Measurements from ENCODE around the gene RNF213. TPM values are rescaled to one million over a fixed set of nuclear protein-coding genes. Genes with fewer than 3 reads are reported as not detected.

Gene RNF213
- total and polyA plus RNA-seq, 10 donors = 36.7 to 481 (median 337) TPM

DNA sequence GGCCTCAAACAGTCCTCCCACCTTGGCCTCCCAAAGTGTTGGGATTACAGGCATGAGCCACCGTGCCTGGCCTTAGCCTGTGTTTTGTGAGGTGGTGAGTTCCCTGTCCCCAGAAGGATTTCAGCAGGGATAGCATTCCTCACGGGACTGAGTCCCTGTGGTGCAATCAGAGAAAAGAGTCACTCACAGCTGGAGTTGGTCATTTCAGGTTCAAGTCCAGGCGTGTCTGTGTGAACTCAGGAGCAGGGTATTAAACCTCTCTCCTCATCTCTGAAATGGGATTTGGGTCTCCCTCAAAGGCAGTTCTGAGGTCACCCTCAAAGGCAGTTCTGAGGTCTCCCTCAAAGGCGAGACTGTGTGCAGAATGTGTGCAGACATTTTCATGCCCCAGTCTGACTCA is 187.1 kb downstream of the RNF213 start:
- no peaks in the 10 kb centered on the region for H3K9me3 ChIP-seq
- H3K36me3 ChIP-seq = no peaks in the 10 kb centered on the region
- no peak overlapping the region for H3K27ac ChIP-seq
- TF ChIP-seq, protein P1, sequence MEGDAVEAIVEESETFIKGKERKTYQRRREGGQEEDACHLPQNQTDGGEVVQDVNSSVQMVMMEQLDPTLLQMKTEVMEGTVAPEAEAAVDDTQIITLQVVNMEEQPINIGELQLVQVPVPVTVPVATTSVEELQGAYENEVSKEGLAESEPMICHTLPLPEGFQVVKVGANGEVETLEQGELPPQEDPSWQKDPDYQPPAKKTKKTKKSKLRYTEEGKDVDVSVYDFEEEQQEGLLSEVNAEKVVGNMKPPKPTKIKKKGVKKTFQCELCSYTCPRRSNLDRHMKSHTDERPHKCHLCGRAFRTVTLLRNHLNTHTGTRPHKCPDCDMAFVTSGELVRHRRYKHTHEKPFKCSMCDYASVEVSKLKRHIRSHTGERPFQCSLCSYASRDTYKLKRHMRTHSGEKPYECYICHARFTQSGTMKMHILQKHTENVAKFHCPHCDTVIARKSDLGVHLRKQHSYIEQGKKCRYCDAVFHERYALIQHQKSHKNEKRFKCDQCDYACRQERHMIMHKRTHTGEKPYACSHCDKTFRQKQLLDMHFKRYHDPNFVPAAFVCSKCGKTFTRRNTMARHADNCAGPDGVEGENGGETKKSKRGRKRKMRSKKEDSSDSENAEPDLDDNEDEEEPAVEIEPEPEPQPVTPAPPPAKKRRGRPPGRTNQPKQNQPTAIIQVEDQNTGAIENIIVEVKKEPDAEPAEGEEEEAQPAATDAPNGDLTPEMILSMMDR (IDR thresholded peaks at IDR 0.05 in 8 of 11, conservative IDR thresholded peaks at IDR 0.05 in 3 of 11) = no peak
- no peak for TF ChIP-seq POLR2A (IDR thresholded peaks at IDR 0.05)
- TF ChIP-seq POLR2AphosphoS5 (IDR thresholded peaks at IDR 0.05) = no peak
- H3K27me3 ChIP-seq (replicated peaks in 1 of 7) = peaks cover 0 to 18% (median 0%) of the 10 kb centered on the region in 7 donors
- no peak for DNase-seq
- intact Hi-C loops (cut with DNase I; ENCODE audit: low total_unique reads) = no loop called here
- H3K4me3 ChIP-seq = no peak overlapping the region
- 79 to 90% (median 88%) methylated on average over 4 of the region's 4 CpGs for WGBS, 5 donors
- peaks cover 0 to 7% (median 0%) of the 10 kb centered on the region in 6 donors for H3K4me1 ChIP-seq

Small RNAs within 50 kb of the gene (microRNA-seq; reads per million reads assigned to microRNA genes)
- gene MIR4730 = 0 to 0.35 (median 0.28) reads per million in 3 donors

Small RNAs within 50 kb of the gene (small RNA-seq; reads per million reads assigned to genes)
- gene MIR4730 = 0 reads per million in 4 donors

Other genes starting within 250 kb of the RNF213 start
- 10 to 100 TPM in 6 of 7 donors, 1 to 10 TPM in 1; 5.6 to 33.6 (median 25.5) TPM for gene TBC1D16, start 225.0 kb upstream of the RNF213 start, total RNA-seq
- 1 to 10 TPM; 1.3 to 5.4 (median 3.0) TPM for gene TBC1D16, start 225.0 kb upstream of the RNF213 start, polyA plus RNA-seq
- gene CCDC40, start 224.2 kb upstream of the RNF213 start, total RNA-seq = 1 to 10 TPM; 1.2 to 8.3 (median 3.8) TPM
- gene CCDC40, start 224.2 kb upstream of the RNF213 start, polyA plus RNA-seq = under 1 TPM; 0.30 to 0.70 (median 0.64) TPM
- 100 to 1,000 TPM in 5 of 7 donors, 10 to 100 TPM in 2; 53.6 to 166 (median 133) TPM for gene GAA, start 159.3 kb upstream of the RNF213 start, total RNA-seq
- 10 to 100 TPM; 22.7 to 53.8 (median 34.3) TPM for gene GAA, start 159.3 kb upstream of the RNF213 start, polyA plus RNA-seq
- gene EIF4A3, start 113.7 kb upstream of the RNF213 start, total RNA-seq = 10 to 100 TPM; 51.1 to 79.5 (median 67.7) TPM
- 10 to 100 TPM; 37.3 to 61.5 (median 57.5) TPM for gene EIF4A3, start 113.7 kb upstream of the RNF213 start, polyA plus RNA-seq
- gene CARD14, start 90.8 kb upstream of the RNF213 start, total RNA-seq = 1 to 10 TPM in 6 of 7 donors, under 1 TPM in 1; 0.68 to 4.8 (median 1.3) TPM
- gene CARD14, start 90.8 kb upstream of the RNF213 start, polyA plus RNA-seq = 1 to 10 TPM in 2 of 3 donors, under 1 TPM in 1; 0.63 to 2.4 (median 1.4) TPM
- gene SGSH, start 40.5 kb upstream of the RNF213 start, total RNA-seq = 100 to 1,000 TPM in 3 of 7 donors, 10 to 100 TPM in 4; 85.9 to 137 (median 95.1) TPM
- gene SGSH, start 40.5 kb upstream of the RNF213 start, polyA plus RNA-seq = 10 to 100 TPM; 23.6 to 63.4 (median 51.9) TPM
- gene SLC26A11, start 40.4 kb upstream of the RNF213 start, total RNA-seq = 10 to 100 TPM; 22.8 to 39.7 (median 33.9) TPM
- gene SLC26A11, start 40.4 kb upstream of the RNF213 start, polyA plus RNA-seq = 10 to 100 TPM in 1 of 3 donors, 1 to 10 TPM in 2; 6.8 to 22.4 (median 8.2) TPM
- gene ENDOV, start 154.3 kb downstream of the RNF213 start, total RNA-seq = 10 to 100 TPM; 20.3 to 47.4 (median 29.0) TPM
- gene ENDOV, start 154.3 kb downstream of the RNF213 start, polyA plus RNA-seq = 10 to 100 TPM in 2 of 3 donors, 1 to 10 TPM in 1; 9.7 to 22.2 (median 18.9) TPM
- 10 to 100 TPM in 1 of 7 donors, 1 to 10 TPM in 5, under 1 TPM in 1; 0.60 to 14.0 (median 7.3) TPM for gene NPTX1, start 215.8 kb downstream of the RNF213 start, total RNA-seq
- gene NPTX1, start 215.8 kb downstream of the RNF213 start, polyA plus RNA-seq = under 1 TPM; 0.04 to 0.48 (median 0.15) TPM